MCF 10A (cell line): ENCODE measurements around the gene NODAL. TPM values are rescaled to one million over a fixed set of nuclear protein-coding genes. Genes with fewer than 3 reads are reported as not detected.

Experiments used
- BruUV-seq: library from RNA; stranded (reverse); fragments of 400-500 nt; replicated peaks from 2 replicates; lab custom pipeline; 2021; lab: Mats Ljungman, UMichigan
- CTCF ChIA-PET: fragments of 300-600 bp; sonication (Branson Sonifier 250); formaldehyde crosslinking; extraction: SDS; loops from one replicate; lab custom pipeline; 2021; ENCODE audit warnings: antibody characterized with exemption, inconsistent platforms; lab: Yijun Ruan, JAX
- POLR2A ChIA-PET: fragments of 300-600, 350-650 bp; sonication (Branson Sonifier 250); formaldehyde crosslinking; extraction: SDS; loops from one replicate; lab custom pipeline; 2020; ENCODE audit warnings: antibody characterized with exemption, inconsistent platforms; lab: Yijun Ruan, JAX
- DNase-seq: peaks from one replicate; pipeline ENCODE4 v3.0.0-alpha.2; 2018; ENCODE audit not compliant: unreplicated experiment
- H3K27ac Mint-ChIP-seq: one replicate; pipeline ENCODE4 v1.8.0; 2022; ENCODE audit warnings: mild to moderate bottlenecking, low read depth, mixed read lengths; ENCODE audit not compliant: unreplicated experiment
- H3K27me3 Mint-ChIP-seq: one replicate; pipeline ENCODE4 v1.8.0; 2022; ENCODE audit warnings: mixed read lengths; ENCODE audit not compliant: insufficient read depth, unreplicated experiment
- H3K36me3 Mint-ChIP-seq: one replicate; pipeline ENCODE4 v1.8.0; 2022; ENCODE audit warnings: mild to moderate bottlenecking, moderate library complexity, mixed read lengths; ENCODE audit not compliant: insufficient read depth, unreplicated experiment
- H3K4me1 Mint-ChIP-seq: one replicate; pipeline ENCODE4 v1.8.0; 2022; ENCODE audit warnings: mixed read lengths; ENCODE audit not compliant: insufficient read depth, unreplicated experiment
- H3K4me3 Mint-ChIP-seq: one replicate; pipeline ENCODE4 v1.8.0; 2022; ENCODE audit warnings: mild to moderate bottlenecking, moderate library complexity, mixed read lengths; ENCODE audit not compliant: unreplicated experiment
- H3K9me3 Mint-ChIP-seq: one replicate; pipeline ENCODE4 v1.8.0; 2022; ENCODE audit warnings: mixed read lengths; ENCODE audit not compliant: unreplicated experiment
- CTCF ChIP-seq: fragments of 200-600 bp; IDR thresholded peaks from one replicate; pipeline ENCODE4 v1.8.0; 2022; ENCODE audit warnings: antibody characterized with exemption, mild to moderate bottlenecking; ENCODE audit not compliant: unreplicated experiment
- intact Hi-C: fragments of 100-400 bp; cut with micrococcal nuclease; formaldehyde crosslinking; loops from 2 replicates; pipeline ENCODE4 v1.14.1; 2022
- total RNA-seq: library from RNA; stranded (reverse); gene quantifications from 2 replicates; pipeline ENCODE4 v1.2.3, GENCODE V29; 2022

Gene NODAL
- total RNA-seq, 1 experiment from 2014 or later = not detected

GRCh38 chr10:70409772-70410171 lies 31.7 kb downstream of the NODAL start:
- BruUV-seq = no TSS peak
- Mint-ChIP-seq H3K4me3 (no peak overlapping the region), H3K4me1 (peaks cover 29% of the 10 kb centered on the region), H3K9me3 (no peaks in the 10 kb centered on the region), H3K27me3 (no peaks in the 10 kb centered on the region), H3K36me3 (peaks cover 26% of the 10 kb centered on the region), H3K27ac (no peak overlapping the region)
- POLR2A ChIA-PET = interaction anchor here (1.1 kb wide), 1 partner anchor 120 kb away, joined by 4 read pairs; no protein-coding TSS in a partner anchor
- CTCF ChIA-PET = interaction anchor here (0.7 to 1.0 kb wide), 3 partner anchors 22 to 273 kb away, joined by 3 to 5 read pairs (median 3); no protein-coding TSS in a partner anchor
- DNase-seq = no peak
- no peak for TF ChIP-seq CTCF
- intact Hi-C loops = no loop called here

GRCh38 chr10:70405037-70405824 lies 36.2 kb downstream of the NODAL start:
- peaks cover 29% of the 10 kb centered on the region for H3K4me1 Mint-ChIP-seq
- no peak for TF ChIP-seq CTCF
- ChIA-PET CTCF (interaction anchor here (0.6 to 5.5 kb wide), 9 partner anchors 15 to 446 kb away, joined by 3 to 36 read pairs (median 4); no protein-coding TSS in a partner anchor), POLR2A (interaction anchor here (0.5 to 5.6 kb wide), 44 partner anchors 8 to 1964 kb away, joined by 3 to 170 read pairs (median 6); partner anchors contain the start of genes LRRC20, PPA1, SAR1A and SGPL1)
- H3K27me3 Mint-ChIP-seq = no peaks in the 10 kb centered on the region
- peak; percentile 98 for DNase-seq
- H3K27ac Mint-ChIP-seq = peak overlapping the region; percentile 89
- peak overlapping the region; percentile 84 for H3K4me3 Mint-ChIP-seq
- BruUV-seq = TSS peak; percentile 57
- intact Hi-C loops = no loop called here
- H3K9me3 Mint-ChIP-seq = no peaks in the 10 kb centered on the region
- H3K36me3 Mint-ChIP-seq = peaks cover 17% of the 10 kb centered on the region

- peak overlapping the region; percentile 89 for H3K27ac Mint-ChIP-seq
- peaks cover 17% of the 10 kb centered on the region for H3K36me3 Mint-ChIP-seq
- no peak for TF ChIP-seq CTCF
- ChIA-PET CTCF (interaction anchor here (0.6 to 5.5 kb wide), 8 partner anchors 15 to 446 kb away, joined by 3 to 36 read pairs (median 4); no protein-coding TSS in a partner anchor), POLR2A (interaction anchor here (0.5 to 5.6 kb wide), 38 partner anchors 7 to 1963 kb away, joined by 3 to 170 read pairs (median 6); partner anchors contain the start of genes LRRC20, PPA1, SAR1A and SGPL1)
- peaks cover 25% of the 10 kb centered on the region for H3K4me1 Mint-ChIP-seq
- no peaks in the 10 kb centered on the region for H3K9me3 Mint-ChIP-seq
- no peaks in the 10 kb centered on the region for H3K27me3 Mint-ChIP-seq
- intact Hi-C loops = no loop called here
- peak overlapping the region; percentile 84 for H3K4me3 Mint-ChIP-seq
- no TSS peak for BruUV-seq
- DNase-seq = peak; percentile 24
Observed at GRCh38 chr10:70404787-70405036, 36.8 kb downstream of the NODAL start.
